ENCODE results near the gene SLC7A5.
"Not testable (repeated sequence)": the region's sequence is repeated elsewhere in the genome, so short reads cannot be mapped to it uniquely, and the experiment has no call there.

The SLC7A5 gene

DNA sequence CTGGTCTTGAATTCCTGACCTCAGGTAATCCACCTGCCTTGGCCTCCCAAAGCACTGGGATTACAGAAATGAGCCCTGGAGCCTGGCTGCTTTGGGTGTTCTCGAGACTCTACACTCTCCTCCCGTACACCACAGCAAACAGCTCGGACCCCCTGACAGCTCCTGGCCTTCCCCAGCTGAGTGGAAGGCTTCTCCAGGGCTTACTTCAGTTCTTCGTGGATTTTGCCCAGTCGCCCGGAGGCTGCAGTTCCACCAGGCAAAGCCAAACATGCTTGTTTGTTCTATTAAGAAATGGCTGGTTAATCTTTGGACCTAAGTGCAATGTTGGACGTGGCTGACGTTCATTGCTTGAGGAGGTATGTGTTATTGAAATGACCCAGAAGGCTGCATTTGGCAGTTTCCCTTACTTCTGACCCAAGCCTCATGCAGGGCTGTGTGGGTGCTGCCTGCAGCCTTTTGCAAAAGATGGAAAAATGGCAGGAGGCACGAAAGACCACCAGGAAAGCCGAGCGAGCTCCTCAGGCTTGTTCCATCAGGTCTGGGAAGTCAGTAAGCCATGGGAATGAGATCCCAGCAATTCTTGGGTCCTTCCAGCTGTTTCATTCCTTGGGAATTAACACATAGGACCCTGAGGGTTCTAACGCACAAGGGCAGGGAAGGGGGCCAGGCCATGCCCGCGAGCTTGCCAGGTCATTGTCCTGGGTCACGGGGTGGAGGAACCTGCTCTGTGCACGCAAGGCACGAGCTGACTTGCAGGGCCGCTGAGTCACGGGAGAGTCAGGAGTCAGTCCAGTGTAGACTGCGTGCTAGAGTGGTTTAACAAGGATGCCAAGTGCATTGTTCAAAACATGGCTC lies 79.6 kb downstream of the SLC7A5 start:
- no peak for DNase-seq

- DNase-seq = not testable (repeated sequence)
These were observed 80.4 kb downstream of the SLC7A5 start for GRCh38 chr16:87788730-87789436.

- not testable (repeated sequence) for DNase-seq
These were observed 81.7 kb downstream of the SLC7A5 start for GRCh38 chr16:87787451-87788091.

GRCh38 chr16:87784812-87785211 lies 84.5 kb downstream of the SLC7A5 start:
- no peak for DNase-seq

- no peak for DNase-seq
These were observed 87.3 kb downstream of the SLC7A5 start for GRCh38 chr16:87782033-87782432.

DNA sequence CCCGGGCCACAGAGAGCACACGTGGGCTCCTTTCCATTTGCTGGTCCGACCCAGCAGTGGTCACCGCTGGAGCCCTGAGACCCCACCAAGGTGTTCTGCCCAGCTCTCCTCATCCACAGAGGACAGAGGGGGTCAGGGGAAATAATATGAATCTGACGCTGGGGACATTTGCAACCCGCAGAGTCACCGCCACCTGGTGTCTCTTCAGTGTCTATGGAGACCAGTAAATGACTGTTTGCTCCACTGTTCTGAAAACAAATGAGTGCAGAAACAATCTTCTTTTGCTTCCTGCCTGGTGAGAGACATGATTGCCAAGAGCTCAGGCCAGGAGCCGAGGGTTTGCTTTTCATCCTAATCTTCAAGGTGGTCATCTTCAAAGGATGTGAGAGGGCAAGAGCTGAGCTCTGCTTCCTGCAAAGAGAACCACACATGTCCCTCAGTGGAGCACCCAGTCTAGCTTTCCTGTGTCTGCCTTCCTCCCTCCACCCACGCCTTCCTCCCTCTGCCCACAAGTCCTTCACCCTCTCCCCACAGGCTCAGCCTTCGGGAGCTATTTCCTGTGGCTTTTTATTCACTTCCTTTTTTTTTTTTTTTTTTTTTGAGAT lies 88.8 kb downstream of the SLC7A5 start:
- peak; percentile 53 for DNase-seq
